HepG2 (cell line): ENCODE data around the gene DMGDH. TPM values are rescaled to one million over a fixed set of nuclear protein-coding genes. Genes with fewer than 3 reads are reported as not detected.

Source experiments
- DNMT1 ChIP-seq: sonication (generic); formaldehyde crosslinking; IDR thresholded peaks from 2 replicates; pipeline ENCODE4 v1.5.1; 2020; ENCODE audit warnings: mild to moderate bottlenecking, missing genetic modification reagents
- EEA1 ChIP-seq: sonication (generic); formaldehyde crosslinking; IDR thresholded peaks from 2 replicates; pipeline ENCODE4 v1.5.1; 2020; ENCODE audit warnings: mild to moderate bottlenecking, missing genetic modification reagents, borderline replicate concordance
- ERF ChIP-seq: IDR thresholded peaks from 2 replicates; pipeline ENCODE4 v1.6.1; 2018; ENCODE audit warnings: missing biosample characterization, missing genetic modification reagents
- GABPA ChIP-seq, 2 experiments: IDR thresholded peaks; 2 replicates each; pipeline ENCODE4 v1.6.1; 2011 to 2016; ENCODE audit warnings: low read depth in 2 of 2, low read length in 1 of 2, missing biosample characterization in 1 of 2, missing genetic modification characterization in 1 of 2
- GATAD2A ChIP-seq: IDR thresholded peaks from 2 replicates; pipeline ENCODE4 v1.6.1; 2016
- HDAC1 ChIP-seq: sonication (generic); formaldehyde crosslinking; IDR thresholded peaks from 2 replicates; pipeline ENCODE4 v1.5.1; 2020; ENCODE audit warnings: mild to moderate bottlenecking, missing genetic modification reagents
- HNF1B ChIP-seq: sonication (generic); formaldehyde crosslinking; IDR thresholded peaks from 2 replicates; pipeline ENCODE4 v1.5.1; 2020; ENCODE audit warnings: mild to moderate bottlenecking, moderate library complexity, missing genetic modification reagents
- IKZF5 ChIP-seq: IDR thresholded peaks from 2 replicates; pipeline ENCODE4 v1.6.1; 2018; ENCODE audit warnings: missing genetic modification reagents, mild to moderate bottlenecking, missing compliant biosample characterization
- KDM1A ChIP-seq: IDR thresholded peaks from 2 replicates; pipeline ENCODE4 v1.6.1; 2016; ENCODE audit warnings: missing compliant biosample characterization
- KLF9 ChIP-seq: IDR thresholded peaks from 2 replicates; pipeline ENCODE4 v1.6.1; 2016; ENCODE audit warnings: low read depth
- LRRFIP1 ChIP-seq: sonication (generic); formaldehyde crosslinking; conservative IDR thresholded peaks from 2 replicates; pipeline ENCODE4 v1.4.0; 2020; ENCODE audit warnings: missing genetic modification reagents
- NAIF1 ChIP-seq: sonication (generic); formaldehyde crosslinking; IDR thresholded peaks from 2 replicates; pipeline ENCODE4 v1.5.0; 2020; ENCODE audit warnings: mild to moderate bottlenecking, missing genetic modification reagents, borderline replicate concordance
- RBAK ChIP-seq: sonication (generic); formaldehyde crosslinking; IDR thresholded peaks from 2 replicates; pipeline ENCODE4 v1.5.1; 2020; ENCODE audit warnings: mild to moderate bottlenecking, missing genetic modification reagents
- STAT5B ChIP-seq: sonication (generic); formaldehyde crosslinking; IDR thresholded peaks from 2 replicates; pipeline ENCODE4 v1.4.0; 2020; ENCODE audit warnings: missing genetic modification reagents
- U2AF1 ChIP-seq: fragments of 200-400 bp; formaldehyde crosslinking; optimal IDR thresholded peaks from 2 replicates; pipeline ENCODE3; 2017; ENCODE audit warnings: mild to moderate bottlenecking, low read depth, low read length
- ZBTB49 ChIP-seq: sonication (generic); formaldehyde crosslinking; IDR thresholded peaks from 2 replicates; pipeline ENCODE4 v1.4.0; 2020; ENCODE audit warnings: missing genetic modification reagents, borderline replicate concordance
- ZFY ChIP-seq: sonication (generic); formaldehyde crosslinking; IDR thresholded peaks from 2 replicates; pipeline ENCODE4 v1.4.0; 2020; ENCODE audit warnings: missing genetic modification reagents
- ZFYVE20 ChIP-seq: sonication (generic); formaldehyde crosslinking; IDR thresholded peaks from 2 replicates; pipeline ENCODE4 v1.8.0; 2023; ENCODE audit warnings: low read depth, mild to moderate bottlenecking, moderate library complexity, missing genetic modification reagents, borderline replicate concordance
- ZNF136 ChIP-seq: sonication (generic); formaldehyde crosslinking; IDR thresholded peaks from 2 replicates; pipeline ENCODE4 v1.8.1; 2022; ENCODE audit warnings: low read depth, mild to moderate bottlenecking, moderate library complexity, missing genetic modification reagents
- ZNF20 ChIP-seq: sonication (generic); formaldehyde crosslinking; IDR thresholded peaks from 2 replicates; pipeline ENCODE4 v1.4.0; 2020; ENCODE audit warnings: mild to moderate bottlenecking, moderate library complexity, missing genetic modification reagents
- ZNF24 ChIP-seq: fragments of 450-650 bp; IDR thresholded peaks from 2 replicates; pipeline ENCODE4 v1.6.1; 2017; ENCODE audit warnings: antibody characterized with exemption, mild to moderate bottlenecking
- ZNF343 ChIP-seq: sonication (generic); formaldehyde crosslinking; IDR thresholded peaks from 2 replicates; pipeline ENCODE4 v1.4.0; 2020; ENCODE audit warnings: mild to moderate bottlenecking, missing genetic modification reagents
- ZNF775 ChIP-seq: sonication (generic); formaldehyde crosslinking; IDR thresholded peaks from 2 replicates; pipeline ENCODE4 v1.4.0; 2020; ENCODE audit warnings: missing genetic modification reagents, mild to moderate bottlenecking, moderate library complexity, borderline replicate concordance
- ZNF891 ChIP-seq: sonication (generic); formaldehyde crosslinking; IDR thresholded peaks from 2 replicates; pipeline ENCODE4 v1.5.0; 2020; ENCODE audit warnings: mild to moderate bottlenecking, missing genetic modification reagents
- ZSCAN31 ChIP-seq: sonication (generic); formaldehyde crosslinking; IDR thresholded peaks from 2 replicates; pipeline ENCODE4 v1.5.0; 2020; ENCODE audit warnings: low read depth, mild to moderate bottlenecking, missing genetic modification reagents
- polyA plus RNA-seq, 8 experiments: library from polyadenylated mRNA; depleted of rRNA in 3 of 8; stranded (reverse) in 7 of 8; unstranded in 1 of 8; fragments of >200 nt; fragmentation: Illumina TruSeq in 4 of 8; extraction: Trizol in 4 of 8; gene quantifications; 2 replicates each; pipeline versions ENCODE4 v1.2.1 to v1.2.3, GENCODE V29; 2011 to 2016; ENCODE audit warnings: low read depth in 4 of 8, missing spikeins in 1 of 8, mixed read lengths in 1 of 8; ENCODE audit not compliant: insufficient read depth in 1 of 8
- total RNA-seq, 5 experiments: library from RNA; depleted of rRNA; stranded (reverse); fragments of >200 nt; fragmentation: Illumina TruSeq; extraction: Trizol; gene quantifications; 2 replicates each; pipeline ENCODE4 v1.2.3, GENCODE V29; 2016; ENCODE audit warnings: low read depth in 1 of 5

DMGDH gene
- total and polyA plus RNA-seq, 2 of the 13 experiments (the other 11 are each of a cell fraction or from before 2014, with no cell fraction given): 3.6 to 7.9 TPM

GRCh38 chr5:78985725-78986223 lies 83.7 kb downstream of the DMGDH start (continued):
- TF ChIP-seq ZBTB49 (CRISPR knock-in tag) (no peak), ERF (CRISPR knock-in tag) (peak; percentile 79; the same call in 1 of the 2 replicates), ZNF343 (CRISPR knock-in tag) (no peak), DNMT1 (CRISPR knock-in tag) (no peak), NAIF1 (CRISPR knock-in tag) (no peak), KLF9 (no peak), ZNF24 (no peak), IKZF5 (CRISPR knock-in tag) (peak; percentile 99), ZNF136 (0 out of 2 replicates have a peak, but pooled peaks have one; percentile 72), KDM1A (CRISPR knock-in tag) (0 out of 2 replicates have a peak, but pooled peaks have one; percentile 73), U2AF1 (no peak), GATAD2A (peak; percentile 98), RBAK (no peak), HNF1B (CRISPR knock-in tag) (peak; percentile 98), EEA1 (CRISPR knock-in tag) (no peak), ZSCAN31 (CRISPR knock-in tag) (peak; percentile 62; the same call in 1 of the 2 replicates), ZNF775 (CRISPR knock-in tag) (no peak), ZNF891 (no peak; the same call in 1 of the 2 replicates), ZFYVE20 (CRISPR knock-in tag) (no peak), ZNF20 (CRISPR knock-in tag) (no peak), LRRFIP1 (CRISPR knock-in tag) (no peak), GABPA (IDR thresholded peaks at IDR 0.05; ENCODE audit: low read depth, low read length) (no peak), GABPA (CRISPR knock-in tag; IDR thresholded peaks at IDR 0.05; ENCODE audit: low read depth) (peak; percentile 72), ZFY (CRISPR knock-in tag) (peak; percentile 85), HDAC1 (CRISPR knock-in tag) (peak; percentile 97), STAT5B (CRISPR knock-in tag) (0 out of 2 replicates have a peak, but pooled peaks have one; percentile 62)
